ENCODE results near the gene FBLN5.

The FBLN5 gene, protein sequence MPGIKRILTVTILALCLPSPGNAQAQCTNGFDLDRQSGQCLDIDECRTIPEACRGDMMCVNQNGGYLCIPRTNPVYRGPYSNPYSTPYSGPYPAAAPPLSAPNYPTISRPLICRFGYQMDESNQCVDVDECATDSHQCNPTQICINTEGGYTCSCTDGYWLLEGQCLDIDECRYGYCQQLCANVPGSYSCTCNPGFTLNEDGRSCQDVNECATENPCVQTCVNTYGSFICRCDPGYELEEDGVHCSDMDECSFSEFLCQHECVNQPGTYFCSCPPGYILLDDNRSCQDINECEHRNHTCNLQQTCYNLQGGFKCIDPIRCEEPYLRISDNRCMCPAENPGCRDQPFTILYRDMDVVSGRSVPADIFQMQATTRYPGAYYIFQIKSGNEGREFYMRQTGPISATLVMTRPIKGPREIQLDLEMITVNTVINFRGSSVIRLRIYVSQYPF

GRCh38 chr14:91947475-91948184 is at the start of gene FBLN5:
TSS of gene FBLN5 (minus strand) at chr14:91947694. CDS start at chr14:91947229, 465 bp downstream.
- DNase-seq: peak; percentile 11

- DNase-seq: no peak
Observed at GRCh38 chr14:91996948-91997371, 49.5 kb upstream of the FBLN5 start.

DNA sequence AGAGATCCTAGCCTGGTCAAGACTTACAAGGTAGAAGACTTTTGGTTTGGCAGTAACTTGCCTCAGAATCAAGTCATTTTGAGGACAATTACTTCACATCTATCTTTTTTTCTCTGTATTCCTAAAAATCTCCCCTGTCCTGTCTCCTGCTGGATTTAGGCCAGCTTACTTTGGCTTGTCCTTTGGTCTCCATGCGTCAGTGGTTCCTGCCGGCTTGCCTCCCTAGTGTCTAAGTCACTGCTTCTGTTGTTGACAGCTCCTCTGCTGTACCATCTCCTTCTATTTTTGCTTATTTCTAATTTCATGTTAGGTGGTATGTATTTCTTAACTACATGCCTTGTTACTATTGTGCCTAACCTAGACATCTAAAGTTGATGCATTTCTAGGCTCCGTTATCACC is 39.7 kb upstream of the FBLN5 start:
- no peak for DNase-seq

DNA sequence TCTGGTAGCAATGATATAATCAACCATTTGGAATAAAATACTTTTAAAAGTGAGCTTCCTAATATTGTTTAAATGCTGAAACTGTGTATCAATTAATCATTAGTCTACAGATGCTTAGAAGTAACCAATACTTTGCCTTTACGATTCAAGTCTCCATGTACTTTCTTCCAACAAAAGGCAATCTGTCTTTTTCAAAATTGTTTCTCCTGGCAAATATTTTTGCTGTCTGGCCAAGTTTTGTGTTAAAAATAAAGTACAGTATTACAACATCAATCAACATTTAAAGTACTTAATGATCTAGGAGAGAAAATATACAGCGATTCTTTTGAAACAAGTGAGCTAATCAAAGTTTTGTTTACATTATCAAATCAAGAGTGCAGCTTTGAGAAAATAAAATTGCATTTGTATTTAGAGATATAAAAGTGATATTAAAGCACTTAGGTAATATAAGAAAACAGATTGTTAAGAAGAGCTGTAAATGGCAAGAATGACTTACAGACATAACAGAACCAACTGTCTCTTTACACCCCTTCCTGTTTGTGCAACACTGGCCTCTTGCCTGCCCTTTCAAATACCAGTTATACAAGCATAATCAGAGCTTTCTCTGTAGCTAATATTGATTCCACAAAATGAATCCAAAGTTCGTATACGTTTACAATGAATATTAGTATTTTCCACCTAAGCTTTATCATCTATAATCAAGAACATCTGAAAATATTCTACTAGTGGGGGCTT is 38.2 kb upstream of the FBLN5 start:
- no peak for DNase-seq

- DNase-seq: no peak
Observed at GRCh38 chr14:91985008-91985407, 37.5 kb upstream of the FBLN5 start.

DNA sequence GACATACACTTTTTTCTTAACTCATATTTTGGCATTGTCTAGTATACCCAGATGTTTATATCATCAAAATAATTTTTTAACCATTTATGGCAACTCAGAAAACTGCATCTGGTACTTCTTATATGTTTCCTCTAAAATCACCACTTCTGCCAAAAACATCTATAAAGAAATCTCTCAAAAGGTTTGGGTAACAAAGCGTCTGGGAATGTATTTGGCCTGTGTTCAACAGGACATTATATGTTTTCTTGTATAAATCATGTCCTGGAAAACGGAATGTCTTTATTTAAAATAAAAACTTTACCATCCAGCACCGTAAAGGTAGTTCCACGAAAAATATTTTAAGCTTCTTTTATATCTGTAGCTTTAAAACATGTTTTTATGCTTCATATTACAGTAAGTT is 36.1 kb upstream of the FBLN5 start:
- no peak for DNase-seq

DNA sequence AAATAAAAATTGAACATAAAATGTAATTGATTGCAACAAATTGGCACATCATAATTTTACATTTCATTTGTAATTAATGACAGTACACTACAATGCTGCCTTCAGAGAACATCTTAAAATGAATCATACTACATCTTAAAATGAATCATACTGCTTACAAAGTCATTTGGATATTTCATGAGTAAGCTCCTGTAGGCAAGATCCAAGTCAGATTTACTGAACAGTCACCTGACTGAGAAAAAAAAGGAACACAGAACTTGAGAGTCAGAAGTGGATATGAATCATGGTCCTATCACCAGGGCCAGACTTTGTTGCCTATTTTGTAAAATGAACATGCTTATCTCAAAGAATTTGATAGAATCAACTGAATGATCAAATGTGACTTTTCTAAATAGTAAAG is 32.7 kb upstream of the FBLN5 start:
- no peak for DNase-seq

- DNase-seq: no peak
Observed at GRCh38 chr14:91977884-91978283, 30.4 kb upstream of the FBLN5 start.

DNA sequence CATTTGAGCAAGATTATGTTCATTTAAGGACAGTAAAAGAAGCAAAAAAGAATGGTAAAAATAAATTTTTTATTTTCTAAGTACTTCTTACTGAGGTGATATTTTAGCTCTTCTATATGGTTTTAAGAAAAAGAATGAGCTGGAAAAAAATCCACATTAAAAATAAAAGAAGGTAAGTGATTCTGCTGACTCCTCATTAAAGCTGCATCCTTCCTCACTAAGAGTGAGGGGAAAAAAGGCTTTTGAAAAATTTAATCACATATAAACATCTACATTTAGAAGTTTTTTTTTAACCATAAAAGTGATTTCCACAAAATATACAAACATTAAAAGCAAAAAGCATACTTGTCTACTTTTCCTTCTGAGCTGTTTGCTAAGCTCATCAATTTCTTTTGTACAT is 28.3 kb upstream of the FBLN5 start:
- no peak for DNase-seq

DNA sequence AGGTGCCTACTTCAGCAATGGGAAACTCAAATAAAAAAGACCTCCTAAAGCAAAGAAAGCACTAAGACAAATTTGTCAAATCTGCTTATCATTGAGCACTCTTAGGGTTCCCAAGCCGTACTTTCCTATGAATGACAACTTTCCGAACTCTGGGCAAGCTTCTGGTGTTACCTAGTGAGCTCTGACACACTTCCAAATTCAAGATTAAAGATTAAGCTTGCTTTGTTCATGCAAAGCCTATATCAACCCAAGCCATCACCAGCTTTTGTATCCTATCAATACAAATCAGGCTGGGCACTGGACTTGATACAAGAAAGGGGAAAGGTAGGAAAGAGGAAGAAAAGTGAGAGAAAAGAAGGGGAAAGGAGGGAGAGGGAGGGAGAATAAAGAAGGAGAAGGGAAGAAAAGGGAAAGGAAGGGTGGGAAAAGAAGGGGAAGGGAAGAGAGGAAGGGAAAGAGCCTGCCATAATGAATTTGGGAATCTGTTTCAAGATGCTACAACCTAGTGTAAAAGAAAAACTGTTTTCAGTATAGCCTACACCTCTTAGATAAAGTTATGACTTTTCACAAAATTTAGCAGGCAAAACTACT is 23.8 kb upstream of the FBLN5 start:
- no peak for DNase-seq

DNA sequence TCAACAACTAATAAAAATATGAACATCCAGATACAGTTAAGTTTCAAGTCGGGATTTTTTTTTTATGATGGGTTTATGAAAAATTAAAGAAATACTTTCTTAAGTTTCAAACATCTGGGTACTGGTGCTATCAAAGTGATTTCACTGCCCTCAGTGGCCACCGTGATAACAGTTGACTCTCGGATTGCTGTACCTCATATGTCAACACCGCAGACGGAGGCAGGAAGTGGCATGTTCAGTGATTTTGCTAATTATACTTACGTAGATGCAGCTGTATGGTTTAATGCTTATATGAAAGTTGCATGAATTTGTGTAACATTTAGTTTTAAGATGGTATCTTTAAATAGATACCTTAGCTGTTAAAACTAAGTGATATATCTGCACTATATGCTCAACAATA is 20.8 kb upstream of the FBLN5 start:
- peak; percentile 22 for DNase-seq

DNA sequence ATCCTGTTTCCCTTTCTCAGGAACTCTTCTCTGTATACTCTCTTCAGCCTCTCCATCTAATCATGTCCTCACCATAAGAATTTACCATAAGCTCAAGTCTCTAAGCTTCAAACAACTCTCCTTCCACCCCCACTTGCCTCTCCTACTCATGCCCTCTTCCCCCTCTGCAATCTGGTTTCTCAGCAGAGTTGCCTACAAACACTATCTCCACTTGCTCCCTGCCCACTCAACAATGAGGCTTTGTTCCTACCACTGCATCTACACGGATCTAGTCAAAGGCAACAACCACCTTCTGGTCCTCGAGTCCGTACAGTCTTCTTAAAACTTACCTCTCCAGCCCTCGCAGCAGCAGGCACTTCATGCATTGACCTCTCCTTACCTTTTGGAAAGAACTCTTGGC is 17.2 kb upstream of the FBLN5 start:
- DNase-seq: no peak

DNA sequence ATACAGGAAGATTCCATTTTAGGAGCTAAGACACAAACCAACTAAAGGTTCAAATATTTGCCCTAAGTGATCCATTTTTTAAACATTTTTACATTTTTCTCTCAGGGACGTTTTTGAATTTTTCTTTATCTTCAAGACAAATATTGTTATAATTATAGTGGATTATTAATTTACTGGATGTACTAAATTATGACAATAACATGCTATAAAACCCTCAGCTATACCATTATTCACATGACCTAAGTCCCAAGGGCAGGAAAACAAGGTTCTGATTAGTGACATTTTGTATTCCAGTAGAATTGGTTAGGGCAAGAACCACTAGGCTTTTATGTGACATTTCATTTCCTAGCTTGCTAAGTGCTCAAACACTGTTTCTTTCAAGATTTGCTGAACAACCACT is 16.5 kb upstream of the FBLN5 start:
- DNase-seq: no peak

DNA sequence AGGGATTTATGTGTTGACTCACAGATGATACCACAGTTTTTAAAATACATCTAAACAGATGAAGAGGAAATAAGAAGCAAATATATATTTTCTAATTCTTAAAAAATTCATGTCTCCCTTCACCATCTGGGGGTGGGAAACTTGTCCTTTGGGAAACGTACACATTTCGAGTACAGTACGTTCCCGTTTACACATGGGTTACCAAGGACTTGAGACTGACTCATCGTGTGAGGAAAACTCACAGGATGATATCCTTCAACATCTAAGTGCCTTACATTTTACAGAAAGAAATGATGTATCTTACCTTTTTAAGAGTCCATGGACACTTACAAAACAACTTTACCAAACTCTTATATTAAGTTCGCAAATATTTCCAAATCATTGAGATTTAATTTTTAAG is 16.0 kb upstream of the FBLN5 start:
- DNase-seq: no peak

DNA sequence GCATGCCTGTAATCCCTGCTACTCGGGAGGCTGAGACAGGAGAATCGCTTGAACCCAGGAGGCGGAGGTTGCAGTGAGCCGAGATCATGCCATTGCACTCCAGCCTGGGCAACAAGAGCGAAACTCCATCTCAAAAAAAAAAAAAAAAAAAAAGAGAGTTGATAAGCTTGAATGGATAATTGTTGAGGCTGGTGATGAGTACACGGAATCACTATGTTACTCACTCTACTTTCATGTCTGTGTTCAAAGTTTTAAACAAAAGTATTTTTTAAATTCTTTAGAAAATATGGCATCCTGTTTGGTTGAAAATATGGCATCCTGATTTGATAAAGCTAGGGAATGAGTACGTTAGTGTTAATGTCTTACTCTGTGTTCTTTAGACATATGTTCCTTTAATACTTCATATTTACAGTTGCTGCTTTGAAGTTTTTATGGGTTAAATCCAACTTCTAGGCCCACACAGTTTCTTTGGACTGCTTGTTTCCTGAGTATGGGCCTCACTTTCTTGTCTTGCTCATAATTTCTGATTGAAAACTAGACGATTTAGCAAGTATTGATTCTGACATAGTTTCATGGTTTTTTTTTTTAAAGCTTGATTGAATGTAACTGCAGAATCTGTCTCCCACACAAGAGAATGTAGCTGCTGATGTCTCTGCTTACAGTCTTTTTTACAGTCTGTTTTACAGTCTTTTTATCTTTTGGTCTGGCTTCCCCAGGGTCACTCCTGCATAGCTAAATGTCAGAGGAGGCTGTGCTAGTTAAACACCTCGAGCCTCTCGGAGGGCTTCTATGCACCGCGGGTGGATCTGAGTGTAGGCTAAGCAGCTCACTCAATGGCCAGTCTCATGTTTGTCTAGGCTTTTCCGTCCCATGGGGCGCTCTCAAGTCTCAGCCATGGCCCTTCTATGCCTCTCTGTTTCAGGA is 14.1 kb upstream of the FBLN5 start:
- DNase-seq: no peak

GRCh38 chr14:91957876-91958313 is 10.4 kb upstream of the FBLN5 start:
- DNase-seq: no peak

DNA sequence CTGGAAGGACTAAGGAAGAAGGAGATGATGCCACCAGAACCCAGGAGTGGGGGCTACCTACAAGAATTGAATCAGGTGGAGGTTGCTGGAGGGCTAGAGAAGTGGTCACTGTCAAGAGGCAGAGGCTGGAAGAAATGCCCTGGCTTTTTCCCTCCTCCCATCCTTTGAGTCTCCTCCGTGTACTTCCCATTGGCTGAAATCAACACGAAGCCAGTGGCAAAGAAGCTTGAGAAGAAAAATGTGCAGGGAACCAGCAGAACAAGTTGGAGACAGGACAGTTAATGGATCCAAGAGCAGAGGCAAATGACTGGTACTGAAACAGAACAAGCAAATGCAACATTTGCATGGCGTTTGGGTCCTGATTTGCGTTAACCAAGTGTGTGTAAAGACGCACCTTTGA is 9.1 kb upstream of the FBLN5 start:
- DNase-seq: no peak

GRCh38 chr14:91955168-91955567 is 7.7 kb upstream of the FBLN5 start:
- no peak for DNase-seq

DNA sequence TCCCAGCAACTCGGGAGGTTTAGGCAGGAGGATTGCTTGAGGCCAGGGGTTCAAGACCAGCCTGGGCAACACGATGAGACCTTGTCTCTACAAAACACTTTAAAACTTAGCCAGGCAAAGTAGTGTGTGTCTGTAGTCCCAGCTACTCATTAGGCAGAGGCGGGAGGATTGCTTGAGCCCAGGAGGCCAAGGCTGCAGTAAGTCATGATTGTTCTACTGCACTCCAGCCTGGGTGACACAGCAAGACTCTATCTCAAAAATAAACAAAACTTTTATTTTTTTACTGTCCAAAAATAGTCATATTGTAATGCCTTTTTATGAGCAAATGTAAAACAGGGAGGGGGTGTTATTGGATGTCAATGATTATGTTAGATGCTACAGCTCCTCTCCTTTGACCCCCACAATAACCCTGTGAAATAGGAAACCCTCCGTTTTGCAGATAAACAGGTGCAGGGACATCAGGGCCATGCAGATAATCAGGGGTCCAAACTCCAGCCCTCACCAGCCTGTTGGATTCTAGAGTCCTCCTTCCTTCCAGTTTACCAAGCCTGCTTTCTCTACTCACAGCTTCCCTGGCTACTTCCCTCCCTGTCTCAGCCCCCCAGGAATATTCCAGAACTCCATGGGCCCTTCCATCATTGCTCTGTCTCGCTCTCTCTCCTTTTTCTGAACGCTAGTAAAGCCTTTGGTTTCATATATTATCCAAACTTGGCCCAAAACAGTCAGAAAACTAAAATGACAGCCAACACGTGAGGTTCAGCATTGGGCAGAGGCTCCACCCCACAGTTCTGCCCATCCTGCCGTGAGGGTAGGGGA is 5.9 kb upstream of the FBLN5 start:
- DNase-seq: no peak

GRCh38 chr14:91946622-91947474 is 646 bp downstream of the FBLN5 start:
- no peak for DNase-seq
